Glutamatergic neuron (in vitro differentiated cells): ENCODE results near the gene SF3B2. TPM values are rescaled to one million over a fixed set of nuclear protein-coding genes. Genes with fewer than 3 reads are reported as not detected.

Experiments
- DNase-seq: peaks from one replicate; pipeline ENCODE4 v3.0.0; 2022
- H3K27ac Mint-ChIP-seq: one replicate; pipeline ENCODE4 v1.8.0; 2020; ENCODE audit warnings: mild to moderate bottlenecking, mixed read lengths, inconsistent platforms; ENCODE audit not compliant: unreplicated experiment
- H3K27me3 Mint-ChIP-seq: one replicate; pipeline ENCODE4 v1.8.0; 2020; ENCODE audit warnings: mild to moderate bottlenecking, moderate library complexity, mixed read lengths, inconsistent platforms; ENCODE audit not compliant: unreplicated experiment
- H3K36me3 Mint-ChIP-seq: one replicate; pipeline ENCODE4 v1.8.0; 2020; ENCODE audit warnings: mild to moderate bottlenecking, mixed read lengths, inconsistent platforms; ENCODE audit not compliant: unreplicated experiment
- H3K4me1 Mint-ChIP-seq: one replicate; pipeline ENCODE4 v1.8.0; 2020; ENCODE audit warnings: mild to moderate bottlenecking, low read depth, mixed read lengths, inconsistent platforms; ENCODE audit not compliant: unreplicated experiment
- H3K4me3 Mint-ChIP-seq: one replicate; pipeline ENCODE4 v1.8.0; 2020; ENCODE audit warnings: mild to moderate bottlenecking, mixed read lengths, inconsistent platforms; ENCODE audit not compliant: unreplicated experiment
- H3K9me3 Mint-ChIP-seq: one replicate; pipeline ENCODE4 v1.8.0; 2020; ENCODE audit warnings: mild to moderate bottlenecking, moderate library complexity, mixed read lengths, inconsistent platforms; ENCODE audit not compliant: unreplicated experiment
- CTCF ChIP-seq: fragments of 200-600 bp; sonication (generic); IDR thresholded peaks from one replicate; pipeline ENCODE4 v1.5.0; 2021; ENCODE audit not compliant: partially characterized antibody, unreplicated experiment
- total RNA-seq: library from RNA; stranded (reverse); fragmentation: NEBNext Ultra II Directional; extraction: Animal tissue kit (Norgen Biotek cat#: 25700); gene quantifications from one replicate; pipeline ENCODE4 v1.2.1, GENCODE V29; 2021; ENCODE audit not compliant: unreplicated experiment

Gene SF3B2
- total RNA-seq, 1 donor from 2014 or later, result 187 TPM

DNA sequence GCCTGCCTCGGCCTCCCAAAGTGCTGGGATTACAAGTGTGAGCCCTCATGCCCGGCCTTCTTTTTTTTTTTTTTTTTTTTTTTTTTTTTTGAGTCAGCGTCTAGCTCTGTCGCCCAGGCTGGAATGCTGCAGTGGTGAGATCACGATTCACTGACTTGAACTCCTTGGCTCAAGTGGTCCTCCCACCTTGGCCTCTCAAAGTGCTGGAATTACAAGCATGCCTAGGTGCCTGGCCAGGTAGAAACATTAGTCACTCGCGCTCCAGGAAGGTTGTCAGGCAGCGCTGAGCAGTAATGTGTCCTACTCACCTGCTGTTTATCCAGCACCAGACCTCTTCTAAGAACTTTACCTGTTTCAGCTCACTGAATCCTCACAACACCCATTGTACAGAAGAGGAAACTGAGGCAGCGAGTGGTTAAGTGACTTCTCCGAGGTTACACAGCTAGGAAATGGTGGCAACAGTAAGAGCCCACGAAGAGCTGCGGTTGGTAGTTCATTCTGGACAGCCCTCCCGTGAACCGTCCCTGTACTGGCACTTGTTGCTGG, 40.9 kb upstream of the SF3B2 start:
- H3K27ac Mint-ChIP-seq, result no peak overlapping the region
- no peak for DNase-seq
- H3K27me3 Mint-ChIP-seq, result peaks cover 6% of the 10 kb centered on the region
- TF ChIP-seq CTCF, result no peak
- H3K4me3 Mint-ChIP-seq, result no peak overlapping the region
- no peaks in the 10 kb centered on the region for H3K36me3 Mint-ChIP-seq
- no peaks in the 10 kb centered on the region for H3K9me3 Mint-ChIP-seq
- no peaks in the 10 kb centered on the region for H3K4me1 Mint-ChIP-seq

DNA sequence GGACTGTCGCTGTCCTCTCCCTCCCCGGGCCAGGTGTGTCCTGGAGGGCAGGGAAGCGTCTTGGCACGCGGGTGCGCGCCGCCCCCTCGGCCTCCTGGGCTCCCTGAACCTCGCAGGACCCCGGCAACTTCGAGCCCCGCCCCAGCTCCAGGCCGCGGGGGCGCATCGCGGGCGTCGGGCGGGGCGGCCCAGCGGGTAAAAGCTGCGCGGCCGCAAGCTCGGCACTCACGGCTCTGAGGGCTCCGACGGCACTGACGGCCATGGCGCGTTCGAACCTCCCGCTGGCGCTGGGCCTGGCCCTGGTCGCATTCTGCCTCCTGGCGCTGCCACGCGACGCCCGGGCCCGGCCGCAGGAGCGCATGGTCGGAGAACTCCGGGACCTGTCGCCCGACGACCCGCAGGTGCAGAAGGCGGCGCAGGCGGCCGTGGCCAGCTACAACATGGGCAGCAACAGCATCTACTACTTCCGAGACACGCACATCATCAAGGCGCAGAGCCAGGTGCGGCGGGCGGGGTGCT, 40.3 kb upstream of the SF3B2 start, which contains the start of gene CST6:
CST6 (plus strand) TSS at position 224 of the 519 bp plus-strand sequence; CDS start at position 261, 37 bp downstream.
- Mint-ChIP-seq H3K4me1 (no peaks in the 10 kb centered on the region), H3K27me3 (peaks cover 6% of the 10 kb centered on the region), H3K4me3 (no peak within 1 kb of the TSS), H3K9me3 (no peaks in the 10 kb centered on the region), H3K27ac (no peak within 1 kb of the TSS), H3K36me3 (no peaks in the 10 kb centered on the region)
- no peak for DNase-seq
- TF ChIP-seq CTCF, result no peak

DNA sequence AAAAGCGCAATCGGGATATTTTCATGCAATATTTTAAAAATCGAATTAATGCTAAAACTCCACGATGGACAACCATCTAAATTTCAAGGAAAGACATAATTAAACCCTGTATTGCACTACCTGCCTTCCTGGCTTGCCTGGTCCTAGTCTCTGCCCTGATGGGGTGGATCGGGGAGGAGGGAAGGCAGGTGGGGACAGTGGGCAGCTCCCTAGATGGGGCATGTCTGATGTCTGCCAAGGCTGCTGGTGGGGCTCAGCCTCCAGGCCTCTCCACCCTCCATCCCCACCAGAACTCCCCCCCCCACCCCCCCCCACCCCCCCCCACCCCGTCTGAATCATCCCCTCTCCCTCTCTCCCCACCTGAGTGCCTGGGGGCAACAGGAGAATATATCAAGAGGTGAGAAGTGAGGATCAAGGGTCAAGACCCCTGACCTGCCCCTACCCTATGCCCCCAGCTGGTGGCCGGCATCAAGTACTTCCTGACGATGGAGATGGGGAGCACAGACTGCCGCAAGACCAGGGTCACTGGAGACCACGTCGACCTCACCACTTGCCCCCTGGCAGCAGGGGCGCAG, 39.7 kb upstream of the SF3B2 start:
- H3K9me3 Mint-ChIP-seq, result no peaks in the 10 kb centered on the region
- peak; percentile 39 for DNase-seq

DNA sequence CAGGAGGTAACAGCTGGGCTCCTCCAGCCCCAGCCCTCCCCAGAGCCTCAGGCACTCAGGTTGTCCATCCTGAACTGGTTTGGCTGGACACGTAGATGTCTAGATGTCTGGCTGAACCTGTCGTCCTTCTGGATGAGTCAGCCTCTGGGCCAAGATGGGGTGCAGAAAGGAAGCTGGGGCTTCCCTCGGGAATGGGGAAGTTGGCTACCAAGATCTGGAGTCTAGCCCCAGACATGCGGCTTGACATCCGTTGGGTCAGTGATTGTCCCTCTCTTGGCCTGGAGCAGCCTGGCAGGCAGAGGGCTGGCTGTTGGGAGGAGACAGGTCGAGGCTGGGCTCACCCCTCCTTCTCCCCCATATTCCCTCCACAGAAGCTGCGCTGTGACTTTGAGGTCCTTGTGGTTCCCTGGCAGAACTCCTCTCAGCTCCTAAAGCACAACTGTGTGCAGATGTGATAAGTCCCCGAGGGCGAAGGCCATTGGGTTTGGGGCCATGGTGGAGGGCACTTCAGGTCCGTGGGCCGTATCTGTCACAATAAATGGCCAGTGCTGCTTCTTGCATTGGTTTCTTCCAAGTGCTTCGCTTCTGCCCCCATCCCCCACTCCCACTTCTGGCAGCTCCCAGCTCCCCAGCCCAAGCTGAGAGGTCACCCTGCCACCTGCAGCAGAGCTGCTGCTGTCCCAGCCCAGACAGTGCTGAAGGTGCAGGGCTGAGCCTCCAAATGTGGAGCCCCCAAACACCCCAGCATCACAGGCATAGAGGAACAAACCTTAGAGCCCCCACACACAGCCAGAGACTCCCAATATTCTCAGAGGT, 39.0 kb upstream of the SF3B2 start:
- H3K9me3 Mint-ChIP-seq, result no peaks in the 10 kb centered on the region

More for the DNA sequence above, 39.7 kb upstream of the SF3B2 start:
- no peak for TF ChIP-seq CTCF
- Mint-ChIP-seq H3K27ac (no peak overlapping the region), H3K4me3 (no peak overlapping the region), H3K27me3 (peaks cover 6% of the 10 kb centered on the region), H3K36me3 (no peaks in the 10 kb centered on the region), H3K4me1 (no peaks in the 10 kb centered on the region)

More for the DNA sequence above, 39.0 kb upstream of the SF3B2 start:
- Mint-ChIP-seq H3K36me3 (no peaks in the 10 kb centered on the region), H3K4me1 (no peaks in the 10 kb centered on the region), H3K27me3 (peaks cover 6% of the 10 kb centered on the region), H3K27ac (no peak overlapping the region), H3K4me3 (no peak overlapping the region)
- no peak for DNase-seq
- no peak for TF ChIP-seq CTCF
